Measurements from ENCODE around the gene FDX1.

GRCh38 chr11:110474578-110474977 lies 44.8 kb downstream of the FDX1 start:
- TF ChIP-seq CTCF (IDR thresholded peaks at IDR 0.05) (no peak), EZH2 (IDR thresholded peaks at IDR 0.05) (no peak)
